Heart left ventricle (tissue), 13 donors: Measurements from ENCODE around the gene TUBA4A.
A peak's percentile ranks its signal among the peaks of the same experiment; 100 is the strongest.

ENCODE experiments used
- CTCF ChIP-seq, 12 donors: fragments of 200-600 bp; sonication (generic) in 4 of 12; IDR thresholded peaks; one replicate each; pipeline versions ENCODE4 v1.5.0 to v1.8.0; 2018 to 2022; ENCODE audit warnings: antibody characterized with exemption in 12 of 12, mild to moderate bottlenecking in 5 of 12
- POLR2A ChIP-seq, 2 donors: fragments of 450-650 bp; IDR thresholded peaks; one replicate each; pipeline ENCODE4 v1.6.1; 2017; ENCODE audit warnings: antibody characterized with exemption in 2 of 2, mild to moderate bottlenecking in 2 of 2, moderate library complexity in 2 of 2
- donor health status: ischemic (EF 13 %, LVEDD 7.1; RV severe dilation, severe dysfunction).
- donor health status: DM: no; HTN: yes; CAD: no.
- donor health status: DM: no; HTN: no; CAD: no.
- donor health status: ischemic (EF 25% LVEDD 6.9; RV normal size, moderate dysfunction).
- donor health status: ischemic (EF 25% LVEDD 5.7; RV mildly dilated, moderate dysfunction).
- donor health status: ischemic (EF 35%, LVEDD 5.7; RV mildly dilated, moderate dysfunction).
- donor health status: nonischemic (EF 11% LVEDD 7.7; RV severe dilation, severe dysfunction).
- donor health status: DM: yes; HTN: yes; CAD: no.
- donor health status: PGD.
- donor health status: ischemic (EF 29% LVEDD 5.4; RV normal size, mild dysfunction).
- donor health status: nonischemic (EF 23%, LVEDD 6.1; RV moderate dilation, normal function).

- TF ChIP-seq POLR2A (IDR thresholded peaks at IDR 0.05) (peak in 1 of 2 donors; percentile 95), CTCF (IDR thresholded peaks at IDR 0.05) (peak in 6 of 12 donors; percentile 5 to 37 (median 26))
These were observed 25.6 kb upstream of the TUBA4A start, which contains the start of gene DNAJB2 for GRCh38 chr2:219279151-219279915.
